Measurements from ENCODE around the gene BIN1.

BIN1 gene

DNA sequence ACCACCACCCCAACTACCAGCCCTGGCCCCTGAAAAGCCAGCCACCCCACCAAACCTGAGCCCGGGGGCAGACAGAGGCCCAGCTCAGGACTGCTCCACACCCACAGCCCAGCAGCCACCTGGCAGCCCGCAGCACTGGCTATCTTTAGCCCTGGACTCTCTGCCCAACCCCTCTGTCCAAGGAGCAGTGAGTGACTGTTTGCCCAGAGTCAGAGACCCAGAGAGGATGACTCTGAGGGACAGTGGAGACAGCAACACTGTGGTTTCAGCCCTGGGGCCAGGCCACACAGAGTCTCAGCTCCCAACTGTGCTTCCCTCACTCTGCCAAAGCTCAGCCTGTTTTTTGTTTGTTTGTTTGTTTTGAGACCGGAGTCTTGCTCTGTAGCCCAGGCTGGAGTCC is 32.6 kb downstream of the BIN1 start:
- H3K4me1 ChIP-seq (ENCODE audit: control insufficient read depth, insufficient read depth, low read length, poor library complexity, severe bottlenecking): peaks cover 30% of the 10 kb centered on the region
- peaks cover 52% of the 10 kb centered on the region for H3K36me3 ChIP-seq (ENCODE audit: control insufficient read depth, insufficient read depth, low read length)
- no peaks in the 10 kb centered on the region for H3K9me3 ChIP-seq (ENCODE audit: control insufficient read depth, low read length)
- 96 to 100% methylated on average over 1 to 2 of the region's 3 CpGs for WGBS, 2 experiments (ENCODE audit: insufficient coverage in 2 of 2)
- no peak overlapping the region for H3K4me3 ChIP-seq (ENCODE audit: extremely low read depth, insufficient read depth, low read length, poor library complexity, severe bottlenecking)
- no peak overlapping the region for H3K27ac ChIP-seq (ENCODE audit: low read depth, low read length, severe bottlenecking)

DNA sequence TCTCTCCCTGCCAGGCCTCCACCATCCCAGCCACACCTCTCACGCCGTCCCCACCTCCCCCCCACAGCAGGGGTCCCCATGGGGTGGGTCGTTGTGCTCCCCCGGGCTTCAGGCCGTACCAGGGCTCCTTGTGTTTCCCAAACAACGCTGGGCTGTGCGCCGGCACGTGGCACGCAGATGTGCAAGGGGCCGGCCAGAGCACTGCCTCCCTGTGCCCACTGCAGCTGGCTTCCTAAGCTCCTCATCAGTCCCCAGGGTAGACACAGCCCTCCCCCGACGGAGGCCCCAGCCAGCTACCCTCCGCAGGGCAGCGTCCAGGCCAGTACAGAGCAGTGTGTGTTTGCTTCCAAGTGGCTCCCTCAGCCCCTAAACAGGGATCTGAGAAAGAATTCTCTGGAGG is 34.0 kb downstream of the BIN1 start:
- no peak overlapping the region for H3K4me3 ChIP-seq (ENCODE audit: extremely low read depth, insufficient read depth, low read length, poor library complexity, severe bottlenecking)

DNA sequence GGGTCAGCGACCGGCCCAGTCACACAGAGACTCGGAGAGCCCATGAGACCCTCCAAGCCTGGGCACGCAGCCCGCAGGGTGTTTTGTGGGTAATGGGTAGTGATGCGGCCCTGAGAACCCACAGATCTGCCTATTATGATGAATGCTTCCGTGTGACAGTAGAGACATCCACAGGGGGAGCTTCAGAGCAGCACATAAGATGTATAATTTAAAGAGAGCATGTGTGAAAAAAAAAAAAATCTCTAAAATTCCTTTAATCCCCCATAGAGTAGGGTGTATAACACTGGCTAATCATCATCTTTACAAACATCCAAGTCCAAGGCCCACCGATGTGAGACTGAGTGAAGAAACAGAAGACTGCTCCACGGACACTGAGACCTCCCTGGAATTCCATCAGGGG is 34.6 kb downstream of the BIN1 start:
- 95 to 100% methylated on average over 6 of the region's 9 CpGs for WGBS, 2 experiments (ENCODE audit: insufficient coverage in 2 of 2)
- no peaks in the 10 kb centered on the region for H3K9me3 ChIP-seq (ENCODE audit: control insufficient read depth, low read length)
- no peak overlapping the region for H3K4me3 ChIP-seq (ENCODE audit: extremely low read depth, insufficient read depth, low read length, poor library complexity, severe bottlenecking)
- H3K4me1 ChIP-seq (ENCODE audit: control insufficient read depth, insufficient read depth, low read length, poor library complexity, severe bottlenecking): peaks cover 22% of the 10 kb centered on the region
- H3K27ac ChIP-seq (ENCODE audit: low read depth, low read length, severe bottlenecking): no peak overlapping the region
- peaks cover 68% of the 10 kb centered on the region for H3K36me3 ChIP-seq (ENCODE audit: control insufficient read depth, insufficient read depth, low read length)

More for the DNA sequence above, 34.0 kb downstream of the BIN1 start:
- peaks cover 18% of the 10 kb centered on the region for H3K4me1 ChIP-seq (ENCODE audit: control insufficient read depth, insufficient read depth, low read length, poor library complexity, severe bottlenecking)
- H3K36me3 ChIP-seq (ENCODE audit: control insufficient read depth, insufficient read depth, low read length): peaks cover 66% of the 10 kb centered on the region
- 85 to 94% methylated on average over 10 to 13 of the region's 15 CpGs for WGBS, 2 experiments (ENCODE audit: insufficient coverage in 2 of 2)
- no peak overlapping the region for H3K27ac ChIP-seq (ENCODE audit: low read depth, low read length, severe bottlenecking)
- H3K9me3 ChIP-seq (ENCODE audit: control insufficient read depth, low read length): no peaks in the 10 kb centered on the region

DNA sequence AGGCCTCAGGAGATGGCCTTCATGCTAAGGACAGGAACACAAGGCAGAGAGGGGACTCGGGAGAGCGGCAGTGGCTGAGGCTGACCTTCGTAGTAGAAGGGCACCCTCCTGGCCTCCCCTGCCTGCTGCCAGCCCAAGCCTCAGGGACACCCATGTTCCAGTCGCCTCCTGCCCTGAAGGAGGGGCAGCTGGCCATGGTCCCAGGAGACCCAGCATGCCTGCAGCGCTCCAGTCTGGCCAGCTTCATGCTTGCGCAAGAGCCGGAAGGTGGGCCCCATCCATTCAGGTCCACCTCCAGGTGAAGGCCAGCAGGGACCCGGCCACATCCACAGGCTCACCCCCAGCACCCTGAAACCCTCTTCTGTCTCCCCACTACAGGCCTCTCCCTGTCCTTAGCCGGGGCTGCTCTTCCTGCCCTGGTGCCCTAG is 35.0 kb downstream of the BIN1 start:
- peaks cover 71% of the 10 kb centered on the region for H3K36me3 ChIP-seq (ENCODE audit: control insufficient read depth, insufficient read depth, low read length)
- peaks cover 22% of the 10 kb centered on the region for H3K4me1 ChIP-seq (ENCODE audit: control insufficient read depth, insufficient read depth, low read length, poor library complexity, severe bottlenecking)
- H3K4me3 ChIP-seq (ENCODE audit: extremely low read depth, insufficient read depth, low read length, poor library complexity, severe bottlenecking): no peak overlapping the region
- no peaks in the 10 kb centered on the region for H3K9me3 ChIP-seq (ENCODE audit: control insufficient read depth, low read length)
- 96 to 99% methylated on average over 7 to 9 of the region's 9 CpGs for WGBS, 2 experiments (ENCODE audit: insufficient coverage in 2 of 2)
- no peak overlapping the region for H3K27ac ChIP-seq (ENCODE audit: low read depth, low read length, severe bottlenecking)

DNA sequence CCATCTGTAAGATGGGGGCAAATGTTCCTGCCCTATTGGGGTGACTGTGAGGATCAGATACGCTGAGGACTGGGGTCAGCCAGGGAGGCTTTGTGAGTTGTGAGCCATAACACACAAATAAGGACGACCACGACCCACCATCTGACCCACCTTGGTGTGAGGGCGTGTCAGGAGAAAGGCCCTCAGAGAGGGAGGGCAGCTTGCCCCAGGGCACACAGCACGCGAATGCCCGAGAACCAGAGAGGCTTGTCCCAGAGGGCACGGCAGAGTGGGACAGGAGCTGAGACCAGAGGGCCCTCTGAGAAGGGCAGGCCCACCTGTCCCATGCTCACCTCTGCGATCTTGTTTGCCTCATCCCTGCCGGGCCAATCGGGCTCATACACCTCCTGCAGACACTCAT is 36.7 kb downstream of the BIN1 start:
- Histone ChIP-seq H3K4me3 (ENCODE audit: extremely low read depth, insufficient read depth, low read length, poor library complexity, severe bottlenecking) (no peak overlapping the region), H3K9me3 (ENCODE audit: control insufficient read depth, low read length) (no peaks in the 10 kb centered on the region), H3K27ac (ENCODE audit: low read depth, low read length, severe bottlenecking) (no peak overlapping the region), H3K36me3 (ENCODE audit: control insufficient read depth, insufficient read depth, low read length) (peaks cover 63% of the 10 kb centered on the region), H3K4me1 (ENCODE audit: control insufficient read depth, insufficient read depth, low read length, poor library complexity, severe bottlenecking) (peaks cover 29% of the 10 kb centered on the region)
- WGBS, 2 experiments (ENCODE audit: insufficient coverage in 2 of 2): 93 to 99% methylated on average over 10 of the region's 11 CpGs

DNA sequence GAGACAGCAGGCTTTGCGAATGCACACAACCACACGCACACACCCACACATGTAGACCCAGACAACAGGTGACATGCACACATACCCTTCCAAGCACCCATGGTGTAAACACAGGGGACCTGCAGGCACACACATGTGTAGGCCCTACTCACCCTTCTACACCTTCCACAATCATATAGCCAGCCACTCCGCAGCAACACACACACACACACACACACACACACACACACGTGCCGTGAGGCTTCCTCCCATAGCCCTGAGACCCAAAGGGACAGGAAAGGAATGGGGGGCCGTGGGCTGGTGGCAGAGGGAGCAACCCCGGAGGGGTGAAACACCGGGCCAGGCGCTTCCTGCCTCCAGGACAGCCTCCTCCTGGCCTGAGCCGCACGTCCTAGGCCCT is 37.4 kb downstream of the BIN1 start:
- H3K36me3 ChIP-seq (ENCODE audit: control insufficient read depth, insufficient read depth, low read length): peaks cover 60% of the 10 kb centered on the region
- WGBS, 2 experiments (ENCODE audit: insufficient coverage in 2 of 2): 95 to 98% methylated on average over 8 of the region's 11 CpGs
- H3K4me1 ChIP-seq (ENCODE audit: control insufficient read depth, insufficient read depth, low read length, poor library complexity, severe bottlenecking): peaks cover 29% of the 10 kb centered on the region
- H3K9me3 ChIP-seq (ENCODE audit: control insufficient read depth, low read length): no peaks in the 10 kb centered on the region
- no peak overlapping the region for H3K4me3 ChIP-seq (ENCODE audit: extremely low read depth, insufficient read depth, low read length, poor library complexity, severe bottlenecking)
- no peak overlapping the region for H3K27ac ChIP-seq (ENCODE audit: low read depth, low read length, severe bottlenecking)

DNA sequence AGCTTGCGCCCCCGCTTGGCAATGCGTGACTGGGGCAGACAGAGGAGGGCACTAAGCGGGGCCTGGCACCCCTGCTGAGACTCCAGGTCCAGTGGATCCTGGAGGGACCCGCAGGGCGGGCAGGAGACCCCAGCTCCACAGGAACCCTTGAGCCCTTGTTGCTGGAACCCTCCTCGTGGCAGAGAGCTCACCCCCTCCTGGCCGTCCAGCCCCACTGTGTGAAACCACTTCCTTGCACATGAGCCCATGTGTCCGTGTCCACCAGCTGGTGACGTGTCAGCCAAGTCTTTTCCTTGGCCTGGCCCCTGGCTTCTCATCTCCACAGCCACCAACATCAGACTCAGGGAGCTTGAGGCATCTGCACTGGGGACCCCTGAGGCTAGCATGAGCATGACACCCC is 38.0 kb downstream of the BIN1 start:
- WGBS, 2 experiments (ENCODE audit: insufficient coverage in 2 of 2): 89 to 94% methylated on average over 10 of the region's 10 CpGs
- no peak overlapping the region for H3K4me3 ChIP-seq (ENCODE audit: extremely low read depth, insufficient read depth, low read length, poor library complexity, severe bottlenecking)
- peaks cover 60% of the 10 kb centered on the region for H3K36me3 ChIP-seq (ENCODE audit: control insufficient read depth, insufficient read depth, low read length)
- no peaks in the 10 kb centered on the region for H3K9me3 ChIP-seq (ENCODE audit: control insufficient read depth, low read length)
- peaks cover 29% of the 10 kb centered on the region for H3K4me1 ChIP-seq (ENCODE audit: control insufficient read depth, insufficient read depth, low read length, poor library complexity, severe bottlenecking)
- H3K27ac ChIP-seq (ENCODE audit: low read depth, low read length, severe bottlenecking): no peak overlapping the region

DNA sequence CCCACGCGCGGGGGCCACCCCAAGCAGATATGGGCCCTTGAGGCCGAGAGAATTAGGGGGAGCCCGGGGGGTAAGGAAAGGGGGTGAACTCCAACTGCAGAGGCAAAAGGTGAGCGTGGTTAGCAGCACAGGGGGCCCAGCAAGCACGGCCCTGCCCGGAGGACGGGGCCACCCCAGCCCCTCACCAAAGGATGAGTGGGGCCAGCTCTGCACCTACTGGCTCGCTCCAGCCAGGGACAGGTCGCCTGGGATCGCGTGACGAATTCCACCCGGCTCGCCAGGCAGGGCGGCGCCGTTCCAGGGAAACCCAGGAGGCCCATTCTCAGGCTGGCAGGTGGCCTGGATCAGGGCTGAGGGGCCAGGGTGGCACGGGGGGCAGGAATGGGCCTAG is 38.6 kb downstream of the BIN1 start:
- H3K4me1 ChIP-seq (ENCODE audit: control insufficient read depth, insufficient read depth, low read length, poor library complexity, severe bottlenecking): peaks cover 26% of the 10 kb centered on the region
- no peaks in the 10 kb centered on the region for H3K9me3 ChIP-seq (ENCODE audit: control insufficient read depth, low read length)
- H3K4me3 ChIP-seq (ENCODE audit: extremely low read depth, insufficient read depth, low read length, poor library complexity, severe bottlenecking): no peak overlapping the region
- H3K27ac ChIP-seq (ENCODE audit: low read depth, low read length, severe bottlenecking): no peak overlapping the region
- H3K36me3 ChIP-seq (ENCODE audit: control insufficient read depth, insufficient read depth, low read length): peaks cover 62% of the 10 kb centered on the region
- WGBS, 2 experiments (ENCODE audit: insufficient coverage in 2 of 2): 91 to 92% methylated on average over 20 of the region's 20 CpGs

DNA sequence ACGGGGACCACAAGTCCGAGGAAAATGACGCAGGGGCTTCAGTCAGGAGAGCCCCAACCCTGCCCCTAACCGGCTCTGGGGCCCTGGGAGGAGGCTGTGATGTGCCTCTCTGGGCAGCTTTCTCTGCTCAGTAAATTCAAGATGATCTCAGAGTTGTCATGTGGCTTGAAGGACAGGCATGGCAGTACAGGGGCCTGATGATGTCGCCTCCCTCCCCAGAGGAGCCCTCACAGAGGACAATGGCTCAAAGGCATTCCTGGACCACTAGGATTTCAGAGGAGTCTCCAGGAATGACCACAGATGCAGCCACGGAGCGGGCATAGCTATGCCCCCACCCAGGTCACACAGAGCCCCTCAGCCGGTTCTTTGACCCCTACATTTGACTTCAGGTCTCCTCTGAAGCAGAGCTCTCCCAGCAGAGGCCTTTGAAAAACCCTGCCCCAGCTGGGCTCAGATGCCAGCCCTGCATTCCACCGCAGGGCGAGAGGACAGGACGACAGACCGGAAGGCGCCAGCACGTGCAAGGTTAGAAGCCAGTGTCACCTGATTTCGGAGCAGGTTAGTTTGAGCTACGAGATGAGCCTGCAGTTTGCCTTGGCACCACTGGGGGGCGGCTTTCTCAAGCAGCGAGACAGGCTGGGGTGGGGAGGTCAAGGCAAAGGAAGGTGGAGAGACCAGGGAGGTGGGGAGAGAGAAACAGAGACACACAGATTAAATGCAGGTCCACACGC is 39.2 kb downstream of the BIN1 start:
- Histone ChIP-seq H3K27ac (ENCODE audit: low read depth, low read length, severe bottlenecking) (no peak overlapping the region), H3K4me1 (ENCODE audit: control insufficient read depth, insufficient read depth, low read length, poor library complexity, severe bottlenecking) (peaks cover 25% of the 10 kb centered on the region), H3K9me3 (ENCODE audit: control insufficient read depth, low read length) (no peaks in the 10 kb centered on the region), H3K4me3 (ENCODE audit: extremely low read depth, insufficient read depth, low read length, poor library complexity, severe bottlenecking) (no peak overlapping the region), H3K36me3 (ENCODE audit: control insufficient read depth, insufficient read depth, low read length) (peaks cover 64% of the 10 kb centered on the region)
- 50 to 57% methylated on average over 15 to 17 of the region's 19 CpGs for WGBS, 2 experiments (ENCODE audit: insufficient coverage in 2 of 2)

DNA sequence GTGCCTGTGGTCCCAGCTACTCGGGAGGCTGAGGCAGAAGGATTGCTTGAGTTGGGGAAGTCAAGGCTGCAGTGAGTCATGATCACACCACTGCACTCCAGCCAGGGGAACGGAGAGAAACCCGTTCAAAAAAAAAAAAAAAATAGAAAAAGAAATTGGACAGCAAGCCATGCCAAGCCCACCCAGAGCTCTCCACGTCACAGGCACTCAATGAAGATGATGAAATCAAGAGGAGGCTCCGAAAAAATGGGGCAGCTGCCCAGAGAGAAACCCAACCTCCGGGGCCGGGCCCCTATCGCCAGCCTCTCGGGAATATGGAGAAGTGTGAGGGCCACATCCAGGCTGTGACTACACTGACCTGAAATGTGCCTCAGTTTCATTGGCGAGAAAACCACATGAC is 40.0 kb downstream of the BIN1 start:
- 96 to 98% methylated on average over 8 to 9 of the region's 10 CpGs for WGBS, 2 experiments (ENCODE audit: insufficient coverage in 2 of 2)
- Histone ChIP-seq H3K4me3 (ENCODE audit: extremely low read depth, insufficient read depth, low read length, poor library complexity, severe bottlenecking) (no peak overlapping the region), H3K27ac (ENCODE audit: low read depth, low read length, severe bottlenecking) (no peak overlapping the region), H3K4me1 (ENCODE audit: control insufficient read depth, insufficient read depth, low read length, poor library complexity, severe bottlenecking) (peaks cover 23% of the 10 kb centered on the region), H3K36me3 (ENCODE audit: control insufficient read depth, insufficient read depth, low read length) (peaks cover 59% of the 10 kb centered on the region), H3K9me3 (ENCODE audit: control insufficient read depth, low read length) (no peaks in the 10 kb centered on the region)

DNA sequence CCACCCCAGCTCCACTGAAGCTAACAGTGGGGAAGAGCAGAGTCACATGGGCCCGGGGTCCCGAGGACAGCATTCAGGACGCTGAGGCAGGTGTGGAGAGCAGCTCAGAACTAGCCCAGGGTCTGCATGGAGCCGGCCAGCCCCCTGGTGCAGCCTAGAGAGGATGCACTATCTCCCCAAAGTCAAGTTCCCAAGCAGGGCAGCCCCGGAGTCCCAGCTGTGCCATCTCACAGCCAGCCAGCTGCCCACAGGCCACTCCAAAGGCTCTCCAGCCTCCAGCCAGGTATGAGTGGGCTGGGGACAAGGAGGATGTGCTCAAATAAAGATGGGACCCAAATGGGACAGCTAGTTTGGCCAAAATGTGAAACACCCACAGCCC is 41.0 kb downstream of the BIN1 start:
- Histone ChIP-seq H3K4me1 (ENCODE audit: control insufficient read depth, insufficient read depth, low read length, poor library complexity, severe bottlenecking) (peaks cover 31% of the 10 kb centered on the region), H3K9me3 (ENCODE audit: control insufficient read depth, low read length) (no peaks in the 10 kb centered on the region), H3K4me3 (ENCODE audit: extremely low read depth, insufficient read depth, low read length, poor library complexity, severe bottlenecking) (no peak overlapping the region), H3K27ac (ENCODE audit: low read depth, low read length, severe bottlenecking) (no peak overlapping the region), H3K36me3 (ENCODE audit: control insufficient read depth, insufficient read depth, low read length) (peaks cover 54% of the 10 kb centered on the region)
- 70 to 89% methylated on average over 3 to 5 of the region's 5 CpGs for WGBS, 2 experiments (ENCODE audit: insufficient coverage in 2 of 2)
